ENCODE data around the gene PCDHB6.
A peak's percentile ranks its signal among the peaks of the same experiment; 100 is the strongest.

DNA sequence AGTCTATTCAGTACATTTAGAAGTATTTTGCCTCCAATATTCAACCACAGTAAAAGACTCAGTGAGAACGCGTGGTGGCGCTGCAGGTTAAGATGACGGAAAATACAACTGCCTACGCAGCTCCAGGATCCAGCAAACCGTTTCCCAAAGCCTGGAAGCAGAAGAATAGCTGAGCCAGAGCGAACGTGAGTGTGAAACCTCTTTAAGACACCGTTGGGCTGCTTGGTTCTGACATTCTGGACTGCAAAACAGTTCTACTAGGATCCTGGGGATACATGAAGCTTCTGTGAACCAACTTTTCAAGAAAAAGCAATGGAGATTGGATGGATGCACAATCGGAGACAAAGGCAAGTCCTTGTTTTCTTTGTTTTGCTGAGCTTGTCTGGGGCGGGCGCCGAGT is 32.4 kb downstream of the PCDHB6 start, which contains the start of gene PCDHB16:
- TF ChIP-seq, protein P1, sequence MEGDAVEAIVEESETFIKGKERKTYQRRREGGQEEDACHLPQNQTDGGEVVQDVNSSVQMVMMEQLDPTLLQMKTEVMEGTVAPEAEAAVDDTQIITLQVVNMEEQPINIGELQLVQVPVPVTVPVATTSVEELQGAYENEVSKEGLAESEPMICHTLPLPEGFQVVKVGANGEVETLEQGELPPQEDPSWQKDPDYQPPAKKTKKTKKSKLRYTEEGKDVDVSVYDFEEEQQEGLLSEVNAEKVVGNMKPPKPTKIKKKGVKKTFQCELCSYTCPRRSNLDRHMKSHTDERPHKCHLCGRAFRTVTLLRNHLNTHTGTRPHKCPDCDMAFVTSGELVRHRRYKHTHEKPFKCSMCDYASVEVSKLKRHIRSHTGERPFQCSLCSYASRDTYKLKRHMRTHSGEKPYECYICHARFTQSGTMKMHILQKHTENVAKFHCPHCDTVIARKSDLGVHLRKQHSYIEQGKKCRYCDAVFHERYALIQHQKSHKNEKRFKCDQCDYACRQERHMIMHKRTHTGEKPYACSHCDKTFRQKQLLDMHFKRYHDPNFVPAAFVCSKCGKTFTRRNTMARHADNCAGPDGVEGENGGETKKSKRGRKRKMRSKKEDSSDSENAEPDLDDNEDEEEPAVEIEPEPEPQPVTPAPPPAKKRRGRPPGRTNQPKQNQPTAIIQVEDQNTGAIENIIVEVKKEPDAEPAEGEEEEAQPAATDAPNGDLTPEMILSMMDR (IDR thresholded peaks at IDR 0.05) = peak; percentile 47
- no peak for TF ChIP-seq ZFX (IDR thresholded peaks at IDR 0.05; ENCODE audit: borderline replicate concordance)
